ENCODE measurements around the gene HOXD10. TPM values are rescaled to one million over a fixed set of nuclear protein-coding genes. Genes with fewer than 3 reads are reported as not detected.

The HOXD10 gene
- total and polyA plus RNA-seq, 4 donors: 0.05 to 0.54 TPM; not detected in 2

DNA sequence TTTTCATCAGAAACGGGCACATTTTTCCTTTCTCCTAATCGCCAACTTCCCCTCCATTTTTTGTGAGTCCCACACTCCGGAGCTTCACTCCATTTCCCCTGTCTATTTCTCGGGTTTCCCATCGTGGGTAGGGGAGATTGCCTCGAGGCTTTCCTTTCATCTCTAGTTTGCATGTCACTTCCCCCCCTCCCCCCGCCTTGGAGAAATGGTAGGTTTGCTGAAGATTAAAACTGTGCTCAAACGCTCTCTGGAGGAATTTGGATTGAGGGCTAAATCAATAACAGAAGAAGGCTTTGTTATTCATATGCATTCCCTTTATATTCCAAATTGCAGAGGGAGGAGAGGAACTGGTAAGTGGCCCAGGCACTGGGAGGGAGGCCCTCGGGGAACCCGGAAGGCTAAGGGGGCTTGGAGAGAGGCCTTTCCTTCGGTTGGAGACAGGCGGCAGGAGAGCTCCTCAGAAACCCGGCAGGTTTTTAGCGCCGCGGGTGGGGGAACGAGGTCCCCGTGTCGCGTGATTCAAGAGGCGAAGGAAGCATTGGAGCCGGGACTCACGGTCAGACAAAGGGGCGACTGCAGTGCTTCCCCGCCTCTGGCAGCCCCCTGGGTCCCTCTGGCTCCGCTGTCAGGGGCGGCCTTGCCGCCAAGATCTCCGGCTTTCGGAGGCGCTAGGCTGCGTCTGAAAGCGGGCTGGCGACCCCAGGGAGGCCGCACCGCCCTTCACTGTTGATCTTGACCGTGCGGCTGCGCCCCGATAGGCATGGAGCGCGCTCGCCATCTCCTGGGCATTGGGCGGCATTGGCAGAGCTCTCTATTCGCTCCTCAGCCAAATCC lies 19.4 kb upstream of the HOXD10 start:
- WGBS, 2 donors: 2 to 3% methylated on average over 45 of the region's 45 CpGs
- ATAC-seq (ENCODE audit: insufficient read depth, low FRiP score) (peak; percentile 88), DNase-seq (peak; percentile 84 to 86 (median 86))
- Histone ChIP-seq H3K9me3 (ENCODE audit: control insufficient read depth in 4 of 4, insufficient read depth in 3 of 4, low read length in 3 of 4) (peaks cover 0 to 14% (median 0%) of the 10 kb centered on the region in 4 donors), H3K4me1 (ENCODE audit: control insufficient read depth in 5 of 5, insufficient read depth in 5 of 5, low read length in 5 of 5) (peaks cover 0 to 22% (median 15%) of the 10 kb centered on the region in 5 donors), H3K36me3 (ENCODE audit: control insufficient read depth in 4 of 4, insufficient read depth in 4 of 4, low read length in 4 of 4) (no peaks in the 10 kb centered on the region), H3K27ac (ENCODE audit: low read depth in 1 of 2, low read length in 1 of 2) (no peak overlapping the region), H3K9ac (ENCODE audit: insufficient read depth in 1 of 2, low read length in 2 of 2) (no peak overlapping the region), H3K27me3 (ENCODE audit: control insufficient read depth in 3 of 3, insufficient read depth in 3 of 3, low read length in 2 of 3) (peaks cover 25 to 93% (median 86%) of the 10 kb centered on the region in 3 donors), H3K4me3 (no peak overlapping the region)
- peak; percentile 75 for TF ChIP-seq CTCF (IDR thresholded peaks at IDR 0.05; ENCODE audit: control extremely low read depth, extremely low read depth)

- H3K9me3 ChIP-seq (ENCODE audit: control insufficient read depth in 4 of 4, insufficient read depth in 3 of 4, low read length in 3 of 4): peaks cover 0 to 14% (median 0%) of the 10 kb centered on the region in 4 donors
- 3 to 4% methylated on average over 18 of the region's 18 CpGs for WGBS, 2 donors
Measured at GRCh38 chr2:176097820-176098365, 18.7 kb upstream of the HOXD10 start.

DNA sequence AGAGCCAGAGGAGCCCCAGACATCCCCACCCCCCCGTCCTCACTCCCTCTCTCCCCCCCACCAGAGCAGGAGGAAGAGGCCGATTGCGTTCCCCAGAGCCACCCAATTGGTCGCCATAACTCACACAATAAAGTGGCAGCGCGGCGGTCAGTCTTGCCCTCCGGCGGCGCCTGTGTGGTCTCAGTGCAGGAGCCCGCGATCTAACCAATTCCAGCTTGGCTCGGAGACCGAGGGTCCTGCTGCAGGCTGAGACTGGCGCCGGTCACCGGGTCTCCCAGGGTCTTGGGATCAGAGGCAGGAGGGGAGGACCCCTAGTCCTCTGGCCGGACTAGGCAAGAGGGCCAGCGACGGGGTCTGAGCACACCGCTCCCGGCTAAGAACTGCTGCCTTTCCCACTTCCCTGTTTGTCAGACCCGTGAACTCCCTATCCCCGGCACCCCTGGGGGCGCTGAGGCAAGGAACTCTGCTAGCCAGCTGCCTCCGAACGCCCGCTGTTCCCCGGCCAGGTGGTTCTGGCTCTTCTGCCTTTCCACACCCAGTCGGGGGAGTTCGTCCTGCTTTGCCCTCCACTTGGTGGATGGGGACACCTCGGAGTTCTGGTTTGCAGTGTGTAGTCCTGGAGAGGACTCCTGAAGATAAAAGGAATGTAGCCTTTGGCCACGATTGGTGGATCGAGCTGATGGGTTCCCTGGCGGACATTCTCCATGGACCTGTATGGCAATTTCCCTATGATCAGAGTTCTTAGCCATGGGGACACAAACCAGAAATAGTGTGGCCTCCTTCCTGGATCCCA lies 18.0 kb upstream of the HOXD10 start:
- 5 to 6% methylated on average over 35 of the region's 35 CpGs for WGBS, 2 donors
- peaks cover 21 to 98% (median 94%) of the 10 kb centered on the region in 3 donors for H3K27me3 ChIP-seq (ENCODE audit: control insufficient read depth in 3 of 3, insufficient read depth in 3 of 3, low read length in 2 of 3)
- no peak overlapping the region for H3K4me3 ChIP-seq
- DNase-seq (no peak), ATAC-seq (ENCODE audit: insufficient read depth, low FRiP score) (no peak)
- H3K9ac ChIP-seq (ENCODE audit: insufficient read depth in 1 of 2, low read length in 2 of 2): no peak overlapping the region
- H3K9me3 ChIP-seq (ENCODE audit: control insufficient read depth in 4 of 4, insufficient read depth in 3 of 4, low read length in 3 of 4): peaks cover 0 to 8% (median 0%) of the 10 kb centered on the region in 4 donors
- no peak for TF ChIP-seq CTCF (IDR thresholded peaks at IDR 0.05; ENCODE audit: control extremely low read depth, extremely low read depth)
- H3K27ac ChIP-seq (ENCODE audit: low read depth in 1 of 2, low read length in 1 of 2): no peak overlapping the region
- H3K36me3 ChIP-seq (ENCODE audit: control insufficient read depth in 4 of 4, insufficient read depth in 4 of 4, low read length in 4 of 4): no peaks in the 10 kb centered on the region
- H3K4me1 ChIP-seq (ENCODE audit: control insufficient read depth in 5 of 5, insufficient read depth in 5 of 5, low read length in 5 of 5): peaks cover 0 to 16% (median 5%) of the 10 kb centered on the region in 5 donors

More at GRCh38 chr2:176097820-176098365, 18.7 kb upstream of the HOXD10 start:
- H3K4me1 ChIP-seq (ENCODE audit: control insufficient read depth in 5 of 5, insufficient read depth in 5 of 5, low read length in 5 of 5): peaks cover 0 to 22% (median 12%) of the 10 kb centered on the region in 5 donors
- no peak for TF ChIP-seq CTCF (IDR thresholded peaks at IDR 0.05; ENCODE audit: control extremely low read depth, extremely low read depth)
- ATAC-seq (ENCODE audit: insufficient read depth, low FRiP score): no peak
- H3K4me3 ChIP-seq: no peak overlapping the region
- H3K27me3 ChIP-seq (ENCODE audit: control insufficient read depth in 3 of 3, insufficient read depth in 3 of 3, low read length in 2 of 3): peaks cover 25 to 98% (median 93%) of the 10 kb centered on the region in 3 donors
- H3K9ac ChIP-seq (ENCODE audit: insufficient read depth in 1 of 2, low read length in 2 of 2): no peak overlapping the region
- H3K27ac ChIP-seq (ENCODE audit: low read depth in 1 of 2, low read length in 1 of 2): no peak overlapping the region
- DNase-seq: no peak
- H3K36me3 ChIP-seq (ENCODE audit: control insufficient read depth in 4 of 4, insufficient read depth in 4 of 4, low read length in 4 of 4): no peaks in the 10 kb centered on the region
